H1 (cell line): ENCODE measurements around the gene HS3ST5.

Experiments used
- CTCF ChIP-seq, 3 experiments: IDR thresholded peaks; 1 replicate in 2 of 3; 2 replicates in 1 of 3; pipeline versions ENCODE4 v1.5.1 to v1.6.1; 2011; ENCODE audit warnings: low read length in 3 of 3, mild to moderate bottlenecking in 3 of 3, inconsistent platforms in 2 of 3, low read depth in 1 of 3, moderate library complexity in 1 of 3; ENCODE audit not compliant: insufficient read depth in 1 of 3; ENCODE audit errors: control extremely low read depth in 1 of 3
- EP300 ChIP-seq, 2 experiments: IDR thresholded peaks; 1 replicate in 1 of 2; 2 replicates in 1 of 2; pipeline ENCODE4 v1.6.1; 2011 to 2012; ENCODE audit warnings: low read depth in 2 of 2, low read length in 2 of 2, mild to moderate bottlenecking in 2 of 2, borderline replicate concordance in 1 of 2, inconsistent platforms in 1 of 2, moderate library complexity in 1 of 2
- EZH2 ChIP-seq: fragments of 200-600 bp; sonication (generic); IDR thresholded peaks from 2 replicates; pipeline ENCODE4 v1.7.1; 2012; ENCODE audit warnings: low read depth, mild to moderate bottlenecking, moderate library complexity, low read length, inconsistent platforms; ENCODE audit not compliant: severe bottlenecking
- MAX ChIP-seq: IDR thresholded peaks from 2 replicates; pipeline ENCODE4 v1.6.1; 2012; ENCODE audit warnings: inconsistent platforms
- PHF8 ChIP-seq: fragments of 200-600 bp; sonication (generic); conservative IDR thresholded peaks from 2 replicates; pipeline ENCODE4 v1.7.1; 2012; ENCODE audit warnings: low read depth, mild to moderate bottlenecking, inconsistent platforms, low read length, moderate library complexity
- POLR2A ChIP-seq, 2 experiments: IDR thresholded peaks; 1 replicate in 1 of 2; 2 replicates in 1 of 2; pipeline ENCODE4 v1.6.1; 2011; ENCODE audit warnings: low read depth in 2 of 2, low read length in 2 of 2, mild to moderate bottlenecking in 2 of 2; ENCODE audit errors: control extremely low read depth in 1 of 2
- RAD21 ChIP-seq, 2 experiments: IDR thresholded peaks in 1 of 2; conservative IDR thresholded peaks in 1 of 2; 2 replicates each; pipeline ENCODE4 v1.6.1; 2011; ENCODE audit warnings: low read depth in 2 of 2, low read length in 2 of 2, improper control_type of control experiment in 1 of 2, inconsistent platforms in 1 of 2, mild to moderate bottlenecking in 1 of 2, moderate library complexity in 1 of 2
- RXRA ChIP-seq: IDR thresholded peaks from 2 replicates; pipeline ENCODE4 v1.6.1; 2011; ENCODE audit warnings: low read depth, mild to moderate bottlenecking, low read length, moderate library complexity; ENCODE audit not compliant: insufficient read depth
- SIRT6 ChIP-seq: IDR thresholded peaks from one replicate; pipeline ENCODE4 v1.7.1; 2012; ENCODE audit warnings: low read length, inconsistent platforms
- SRF ChIP-seq: IDR thresholded peaks from 2 replicates; pipeline ENCODE4 v1.6.1; 2011; ENCODE audit warnings: mild to moderate bottlenecking, low read depth, low read length, moderate library complexity
- TCF12 ChIP-seq: IDR thresholded peaks from 2 replicates; pipeline ENCODE4 v1.6.1; 2011; ENCODE audit warnings: low read depth, mild to moderate bottlenecking, low read length
- TEAD4 ChIP-seq: IDR thresholded peaks from 2 replicates; pipeline ENCODE4 v1.6.1; 2012; ENCODE audit warnings: low read depth, low read length, inconsistent platforms, mixed read lengths
- TF ChIP-seq, protein P1 (sequence below): IDR thresholded peaks from 2 replicates; pipeline ENCODE4 v1.6.1; 2011; ENCODE audit warnings: low read depth, mild to moderate bottlenecking, low read length; ENCODE audit not compliant: insufficient read depth

DNA sequence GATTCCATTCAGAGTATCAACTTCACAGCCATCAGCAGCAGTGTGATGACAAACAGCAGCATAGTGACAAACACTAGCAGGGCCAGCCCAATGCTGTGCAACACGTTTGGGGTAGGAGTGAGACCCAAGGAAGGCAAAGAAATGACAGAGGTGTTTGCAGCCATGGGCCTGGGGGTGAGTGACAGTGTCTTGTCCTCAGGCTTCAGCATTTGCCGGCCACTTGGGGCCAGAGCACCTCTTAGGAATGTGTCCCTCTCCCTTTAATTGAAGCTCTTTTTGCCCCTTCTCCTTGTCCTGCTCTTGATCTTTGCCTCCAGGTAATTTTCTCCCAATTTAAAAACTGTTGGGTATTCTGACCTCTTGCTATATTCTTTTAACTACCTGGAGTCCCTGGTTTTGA is 84.4 kb downstream of the HS3ST5 start:
- TF ChIP-seq EP300 (IDR thresholded peaks at IDR 0.05; ENCODE audit: borderline replicate concordance in 1 of 2, low read depth in 2 of 2, low read length in 2 of 2) (no peak), RXRA (no peak), MAX (no peak), CTCF (IDR thresholded peaks at IDR 0.05; ENCODE audit: control extremely low read depth in 1 of 3, insufficient read depth in 1 of 3, low read depth in 1 of 3, low read length in 3 of 3) (no peak), PHF8 (no peak), EZH2 (no peak), TEAD4 (no peak), SIRT6 (no peak), RAD21 (IDR thresholded peaks at IDR 0.05 in 1 of 2, conservative IDR thresholded peaks at IDR 0.05 in 1 of 2; ENCODE audit: low read depth in 2 of 2, low read length in 2 of 2) (no peak), TCF12 (no peak), SRF (no peak), POLR2A (IDR thresholded peaks at IDR 0.05; ENCODE audit: control extremely low read depth in 1 of 2, low read depth in 2 of 2, low read length in 2 of 2) (no peak)
- TF ChIP-seq, protein P1, sequence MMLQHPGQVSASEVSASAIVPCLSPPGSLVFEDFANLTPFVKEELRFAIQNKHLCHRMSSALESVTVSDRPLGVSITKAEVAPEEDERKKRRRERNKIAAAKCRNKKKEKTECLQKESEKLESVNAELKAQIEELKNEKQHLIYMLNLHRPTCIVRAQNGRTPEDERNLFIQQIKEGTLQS, result no peak
